NCI-H128 (cell line): ENCODE results near the gene PTGES3L.
"Not testable (repeated sequence)": the region's sequence is repeated elsewhere in the genome, so short reads cannot be mapped to it uniquely, and the experiment has no call there.

Source experiments
- DNase-seq: peaks from one replicate; lab custom pipeline; 2025; ENCODE audit not compliant: unreplicated experiment; lab: John Stamatoyannopoulos, UW

Gene PTGES3L

GRCh38 chr17:43014649-43015542, 35.0 kb upstream of the PTGES3L start:
- DNase-seq: no peak

- DNase-seq: no peak
Observed at GRCh38 chr17:43014020-43014648, 34.3 kb upstream of the PTGES3L start.

GRCh38 chr17:43013296-43013695, 33.4 kb upstream of the PTGES3L start:
- DNase-seq: no peak

GRCh38 chr17:43011728-43012472, 32.0 kb upstream of the PTGES3L start:
- DNase-seq: no peak

GRCh38 chr17:43010667-43011308, 30.9 kb upstream of the PTGES3L start:
- no peak for DNase-seq

- DNase-seq: peak; percentile 7
Observed at GRCh38 chr17:43006639-43007551, 27.0 kb upstream of the PTGES3L start, which contains the start of gene IFI35. IFI35 (plus strand) TSS chr17:43006784; CDS start chr17:43006948, 164 bp downstream.

GRCh38 chr17:43003542-43004172, 23.8 kb upstream of the PTGES3L start:
- DNase-seq: no peak

- not testable (repeated sequence) for DNase-seq
Observed at GRCh38 chr17:43000894-43001293, 21.0 kb upstream of the PTGES3L start.

GRCh38 chr17:42999003-42999525, 19.2 kb upstream of the PTGES3L start:
- no peak for DNase-seq

- DNase-seq: peak; percentile 95
Observed at GRCh38 chr17:42997984-42998938, 18.4 kb upstream of the PTGES3L start, which contains the start of gene RPL27. RPL27 (plus strand) TSS chr17:42998419; CDS start chr17:42998751, 332 bp downstream.

- no peak for DNase-seq
Observed at GRCh38 chr17:42997390-42997983, 17.6 kb upstream of the PTGES3L start.

GRCh38 chr17:42993913-42994312, 14.0 kb upstream of the PTGES3L start:
- DNase-seq: not testable (repeated sequence)

- DNase-seq: no peak
Observed at GRCh38 chr17:42992872-42993271, 13.0 kb upstream of the PTGES3L start.

- no peak for DNase-seq
Observed at GRCh38 chr17:42991471-42991870, 11.6 kb upstream of the PTGES3L start.

GRCh38 chr17:42989726-42990652, 10.1 kb upstream of the PTGES3L start:
- DNase-seq: no peak

GRCh38 chr17:42989141-42989540, 9.3 kb upstream of the PTGES3L start:
- no peak for DNase-seq

GRCh38 chr17:42985225-42985624, 5.3 kb upstream of the PTGES3L start:
- DNase-seq: no peak
